HUES6 (cell line): ENCODE results near the gene EMC9.

ENCODE experiments used
- H3K27ac ChIP-seq: 2 replicates; pipeline ENCODE4 v1.7.0; 2013; ENCODE audit warnings: low read depth, mild to moderate bottlenecking, low read length, inconsistent platforms
- H3K27me3 ChIP-seq: 2 replicates; pipeline ENCODE4 v1.6.1; 2013; ENCODE audit warnings: low read length; ENCODE audit not compliant: control insufficient read depth, insufficient read depth
- H3K36me3 ChIP-seq: 2 replicates; pipeline ENCODE4 v1.6.1; 2013; ENCODE audit warnings: low read length; ENCODE audit not compliant: control insufficient read depth, insufficient read depth
- H3K4me1 ChIP-seq: 2 replicates; pipeline ENCODE4 v1.6.1; 2013; ENCODE audit warnings: low read length; ENCODE audit not compliant: control insufficient read depth, insufficient read depth
- H3K4me3 ChIP-seq: 2 replicates; pipeline ENCODE4 v1.5.1; 2013; ENCODE audit warnings: low read depth, low read length
- H3K9ac ChIP-seq: one replicate; pipeline ENCODE4 v1.6.1; 2013; ENCODE audit warnings: mild to moderate bottlenecking, low read length
- H3K9me3 ChIP-seq: 2 replicates; pipeline ENCODE4 v1.6.1; 2013; ENCODE audit warnings: low read depth, low read length; ENCODE audit not compliant: control insufficient read depth, insufficient read depth

Gene EMC9

GRCh38 chr14:24135834-24136683 lies 5.3 kb downstream of the EMC9 start, which contains the start of gene PSME1:
Gene PSME1 (plus strand): TSS chr14:24136194. CDS start chr14:24136263, 69 bp downstream.
- Histone ChIP-seq H3K36me3 (peaks cover 27% of the 10 kb centered on the region), H3K9me3 (no peaks in the 10 kb centered on the region), H3K4me1 (peaks cover 10% of the 10 kb centered on the region), H3K27ac (no peak within 1 kb of the TSS), H3K4me3 (peak within 1 kb of the TSS; percentile 96), H3K9ac (peak within 1 kb of the TSS; percentile 64), H3K27me3 (no peaks in the 10 kb centered on the region; the same call in 1 of the 2 replicates)

GRCh38 chr14:24135584-24135833 lies 5.9 kb downstream of the EMC9 start:
- Histone ChIP-seq H3K4me1 (peaks cover 10% of the 10 kb centered on the region), H3K27ac (no peak overlapping the region), H3K4me3 (peak overlapping the region; percentile 96), H3K9ac (no peak overlapping the region), H3K36me3 (peaks cover 27% of the 10 kb centered on the region), H3K27me3 (no peaks in the 10 kb centered on the region; the same call in 1 of the 2 replicates), H3K9me3 (no peaks in the 10 kb centered on the region)

GRCh38 chr14:24133735-24134134 lies 7.7 kb downstream of the EMC9 start:
- Histone ChIP-seq H3K4me3 (no peak overlapping the region), H3K4me1 (peaks cover 10% of the 10 kb centered on the region), H3K9ac (no peak overlapping the region), H3K9me3 (no peaks in the 10 kb centered on the region), H3K27me3 (no peaks in the 10 kb centered on the region; the same call in 1 of the 2 replicates), H3K27ac (no peak overlapping the region), H3K36me3 (peaks cover 16% of the 10 kb centered on the region)

GRCh38 chr14:24132976-24133375 lies 8.4 kb downstream of the EMC9 start:
- H3K4me3 ChIP-seq = no peak overlapping the region
- no peak overlapping the region for H3K27ac ChIP-seq
- H3K4me1 ChIP-seq = peaks cover 10% of the 10 kb centered on the region
- H3K36me3 ChIP-seq = peaks cover 8% of the 10 kb centered on the region; the same call in 1 of the 2 replicates
- H3K9ac ChIP-seq = no peak overlapping the region
- H3K27me3 ChIP-seq = no peaks in the 10 kb centered on the region; the same call in 1 of the 2 replicates
- no peaks in the 10 kb centered on the region for H3K9me3 ChIP-seq

GRCh38 chr14:24132061-24132685 lies 9.2 kb downstream of the EMC9 start:
- Histone ChIP-seq H3K9ac (no peak overlapping the region), H3K4me1 (peaks cover 10% of the 10 kb centered on the region), H3K27ac (no peak overlapping the region), H3K4me3 (no peak overlapping the region), H3K9me3 (no peaks in the 10 kb centered on the region), H3K36me3 (peaks cover under 1% of the 10 kb centered on the region; the same call in 1 of the 2 replicates), H3K27me3 (no peaks in the 10 kb centered on the region; the same call in 1 of the 2 replicates)

GRCh38 chr14:24131549-24131966 lies 9.8 kb downstream of the EMC9 start:
- H3K27ac ChIP-seq = no peak overlapping the region
- H3K4me1 ChIP-seq = peaks cover 7% of the 10 kb centered on the region
- no peaks in the 10 kb centered on the region for H3K27me3 ChIP-seq
- no peak overlapping the region for H3K4me3 ChIP-seq
- H3K36me3 ChIP-seq = no peaks in the 10 kb centered on the region
- no peaks in the 10 kb centered on the region for H3K9me3 ChIP-seq
- no peak overlapping the region for H3K9ac ChIP-seq

GRCh38 chr14:24130717-24131548 lies 10.5 kb downstream of the EMC9 start:
- Histone ChIP-seq H3K36me3 (no peaks in the 10 kb centered on the region), H3K9me3 (no peaks in the 10 kb centered on the region), H3K4me1 (peaks cover 5% of the 10 kb centered on the region; the same call in 1 of the 2 replicates), H3K4me3 (no peak overlapping the region), H3K27ac (no peak overlapping the region), H3K9ac (no peak overlapping the region), H3K27me3 (no peaks in the 10 kb centered on the region)

- Histone ChIP-seq H3K36me3 (no peaks in the 10 kb centered on the region), H3K27ac (no peak within 1 kb of the TSS), H3K9me3 (no peaks in the 10 kb centered on the region), H3K27me3 (no peaks in the 10 kb centered on the region), H3K9ac (no peak within 1 kb of the TSS), H3K4me1 (peaks cover 3% of the 10 kb centered on the region; the same call in 1 of the 2 replicates), H3K4me3 (no peak within 1 kb of the TSS)
These were observed 11.0 kb downstream of the EMC9 start, which contains the start of gene FITM1 for GRCh38 chr14:24130380-24130716. Gene FITM1 (plus strand): TSS chr14:24130659. CDS start chr14:24131564, 905 bp downstream.

- Histone ChIP-seq H3K9me3 (no peaks in the 10 kb centered on the region), H3K4me1 (no peaks in the 10 kb centered on the region), H3K4me3 (no peak overlapping the region), H3K36me3 (no peaks in the 10 kb centered on the region), H3K9ac (no peak overlapping the region), H3K27me3 (no peaks in the 10 kb centered on the region), H3K27ac (no peak overlapping the region)
These were observed 11.9 kb downstream of the EMC9 start for GRCh38 chr14:24129410-24129998.

GRCh38 chr14:24127673-24128072 lies 13.7 kb downstream of the EMC9 start:
- no peak overlapping the region for H3K4me3 ChIP-seq
- H3K36me3 ChIP-seq = peaks cover 13% of the 10 kb centered on the region

More at GRCh38 chr14:24127673-24128072, 13.7 kb downstream of the EMC9 start:
- Histone ChIP-seq H3K9ac (no peak overlapping the region), H3K27ac (no peak overlapping the region), H3K9me3 (no peaks in the 10 kb centered on the region), H3K4me1 (no peaks in the 10 kb centered on the region), H3K27me3 (no peaks in the 10 kb centered on the region)
